ENCODE measurements around the gene SDHA.

DNA sequence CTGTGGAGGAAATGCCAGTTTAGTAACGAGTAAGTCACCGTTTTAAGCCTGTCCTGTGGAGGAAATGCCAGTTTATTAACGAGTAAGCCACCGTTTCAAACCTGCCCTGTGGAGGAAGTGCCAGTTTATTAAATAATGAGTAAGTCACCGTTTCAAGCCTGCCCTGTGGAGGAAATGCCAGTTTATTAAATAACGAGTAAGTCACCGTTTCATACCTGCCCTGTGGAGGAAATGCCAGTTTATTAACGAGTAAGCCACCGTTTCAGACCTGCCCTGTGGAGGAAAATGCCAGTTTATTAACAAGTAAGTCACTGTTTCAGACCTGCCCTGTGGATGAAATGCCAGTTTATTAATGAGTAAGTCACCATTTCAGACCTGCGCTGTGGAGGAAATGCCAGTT lies 34.4 kb downstream of the SDHA start:
- TF ChIP-seq TAF1 (IDR thresholded peaks at IDR 0.05; ENCODE audit: low read depth, low read length) (no peak), RFX5 (IDR thresholded peaks at IDR 0.05; ENCODE audit: borderline replicate concordance, low read depth, low read length) (no peak), EZH2 (IDR thresholded peaks at IDR 0.05; ENCODE audit: low read depth, low read length, severe bottlenecking) (no peak), ZNF274 (IDR thresholded peaks at IDR 0.05; ENCODE audit: borderline replicate concordance, extremely low read depth, low read length) (no peak), SRF (IDR thresholded peaks at IDR 0.05; ENCODE audit: low read depth, low read length) (no peak), POLR2A (IDR thresholded peaks at IDR 0.05; ENCODE audit: control extremely low read depth in 1 of 2, low read depth in 2 of 2, low read length in 2 of 2) (no peak)
- TF ChIP-seq, protein P1, sequence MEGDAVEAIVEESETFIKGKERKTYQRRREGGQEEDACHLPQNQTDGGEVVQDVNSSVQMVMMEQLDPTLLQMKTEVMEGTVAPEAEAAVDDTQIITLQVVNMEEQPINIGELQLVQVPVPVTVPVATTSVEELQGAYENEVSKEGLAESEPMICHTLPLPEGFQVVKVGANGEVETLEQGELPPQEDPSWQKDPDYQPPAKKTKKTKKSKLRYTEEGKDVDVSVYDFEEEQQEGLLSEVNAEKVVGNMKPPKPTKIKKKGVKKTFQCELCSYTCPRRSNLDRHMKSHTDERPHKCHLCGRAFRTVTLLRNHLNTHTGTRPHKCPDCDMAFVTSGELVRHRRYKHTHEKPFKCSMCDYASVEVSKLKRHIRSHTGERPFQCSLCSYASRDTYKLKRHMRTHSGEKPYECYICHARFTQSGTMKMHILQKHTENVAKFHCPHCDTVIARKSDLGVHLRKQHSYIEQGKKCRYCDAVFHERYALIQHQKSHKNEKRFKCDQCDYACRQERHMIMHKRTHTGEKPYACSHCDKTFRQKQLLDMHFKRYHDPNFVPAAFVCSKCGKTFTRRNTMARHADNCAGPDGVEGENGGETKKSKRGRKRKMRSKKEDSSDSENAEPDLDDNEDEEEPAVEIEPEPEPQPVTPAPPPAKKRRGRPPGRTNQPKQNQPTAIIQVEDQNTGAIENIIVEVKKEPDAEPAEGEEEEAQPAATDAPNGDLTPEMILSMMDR (IDR thresholded peaks at IDR 0.05; ENCODE audit: control extremely low read depth in 1 of 3, insufficient read depth in 1 of 3, low read depth in 1 of 3, low read length in 3 of 3) = no peak
